ENCODE results near the gene SRCAP.

DNA sequence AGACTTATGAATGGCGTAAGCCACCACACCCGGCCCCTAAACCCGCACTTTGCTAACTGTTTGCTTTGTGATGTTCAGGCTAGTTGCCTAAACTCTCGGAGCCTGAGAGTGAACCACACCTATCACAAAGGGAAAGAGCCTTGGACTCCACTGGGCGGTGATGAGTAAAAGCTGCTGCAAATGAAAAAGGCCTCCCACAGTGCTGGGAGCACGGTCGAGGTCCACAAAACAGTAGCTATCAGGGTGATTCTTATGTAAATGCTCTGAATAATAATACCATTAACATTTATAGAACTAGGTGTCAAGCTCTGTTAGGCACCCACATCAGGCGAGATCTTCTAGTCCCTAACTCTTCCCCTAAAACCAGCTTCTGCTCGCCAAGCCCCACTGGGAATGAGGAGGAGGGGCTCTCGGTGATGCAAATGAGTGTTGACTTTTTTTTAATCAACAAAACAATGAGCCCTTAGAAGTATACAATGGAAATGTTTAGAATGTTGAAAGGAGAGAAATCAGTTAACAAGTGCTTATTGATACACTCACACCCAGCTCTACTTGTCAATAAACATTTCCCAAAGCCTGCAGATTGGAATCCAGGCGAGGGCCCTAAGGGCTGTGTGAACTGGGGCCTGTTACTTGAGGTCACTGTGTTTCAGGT lies 20.9 kb upstream of the SRCAP start:
- TF ChIP-seq, protein P1, sequence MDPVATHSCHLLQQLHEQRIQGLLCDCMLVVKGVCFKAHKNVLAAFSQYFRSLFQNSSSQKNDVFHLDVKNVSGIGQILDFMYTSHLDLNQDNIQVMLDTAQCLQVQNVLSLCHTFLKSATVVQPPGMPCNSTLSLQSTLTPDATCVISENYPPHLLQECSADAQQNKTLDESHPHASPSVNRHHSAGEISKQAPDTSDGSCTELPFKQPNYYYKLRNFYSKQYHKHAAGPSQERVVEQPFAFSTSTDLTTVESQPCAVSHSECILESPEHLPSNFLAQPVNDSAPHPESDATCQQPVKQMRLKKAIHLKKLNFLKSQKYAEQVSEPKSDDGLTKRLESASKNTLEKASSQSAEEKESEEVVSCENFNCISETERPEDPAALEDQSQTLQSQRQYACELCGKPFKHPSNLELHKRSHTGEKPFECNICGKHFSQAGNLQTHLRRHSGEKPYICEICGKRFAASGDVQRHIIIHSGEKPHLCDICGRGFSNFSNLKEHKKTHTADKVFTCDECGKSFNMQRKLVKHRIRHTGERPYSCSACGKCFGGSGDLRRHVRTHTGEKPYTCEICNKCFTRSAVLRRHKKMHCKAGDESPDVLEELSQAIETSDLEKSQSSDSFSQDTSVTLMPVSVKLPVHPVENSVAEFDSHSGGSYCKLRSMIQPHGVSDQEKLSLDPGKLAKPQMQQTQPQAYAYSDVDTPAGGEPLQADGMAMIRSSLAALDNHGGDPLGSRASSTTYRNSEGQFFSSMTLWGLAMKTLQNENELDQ (tag by site-specific recombination; IDR thresholded peaks at IDR 0.05; ENCODE audit: low read depth) = no peak
- TF ChIP-seq, protein P2, sequence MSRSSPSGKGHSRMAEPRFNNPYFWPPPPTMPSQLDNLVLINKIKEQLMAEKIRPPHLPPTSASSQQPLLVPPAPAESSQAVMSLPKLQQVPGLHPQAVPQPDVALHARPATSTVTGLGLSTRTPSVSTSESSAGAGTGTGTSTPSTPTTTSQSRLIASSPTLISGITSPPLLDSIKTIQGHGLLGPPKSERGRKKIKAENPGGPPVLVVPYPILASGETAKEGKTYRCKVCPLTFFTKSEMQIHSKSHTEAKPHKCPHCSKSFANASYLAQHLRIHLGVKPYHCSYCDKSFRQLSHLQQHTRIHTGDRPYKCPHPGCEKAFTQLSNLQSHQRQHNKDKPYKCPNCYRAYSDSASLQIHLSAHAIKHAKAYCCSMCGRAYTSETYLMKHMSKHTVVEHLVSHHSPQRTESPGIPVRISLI (tag by site-specific recombination; IDR thresholded peaks at IDR 0.05) = no peak

All from HEK293 (cell line).